Uterus (tissue), 4 donors: ENCODE measurements around the gene DGAT2. TPM values are rescaled to one million over a fixed set of nuclear protein-coding genes. Genes with fewer than 3 reads are reported as not detected.

ENCODE experiments used
- DNase-seq, 2 donors: peaks; one replicate each; pipeline ENCODE4 v3.0.0-alpha.2; 2019 to 2020
- H3K27ac ChIP-seq, 2 donors: fragments of 200-600 bp; sonication (generic); 1 replicate in 1 of 2; 2 replicates in 1 of 2; pipeline ENCODE4 v1.5.1; 2016 to 2018
- H3K27me3 ChIP-seq, 2 donors: fragments of 200-600 bp; sonication (generic); one replicate each; pipeline ENCODE4 v1.5.1; 2018 to 2019; ENCODE audit warnings: control low read depth in 1 of 2
- H3K36me3 ChIP-seq, 2 donors: fragments of 200-600 bp; sonication (generic); one replicate each; pipeline ENCODE4 v1.5.1; 2019; ENCODE audit warnings: control low read depth in 1 of 2
- H3K4me1 ChIP-seq, 2 donors: fragments of 200-600 bp; sonication (generic); one replicate each; pipeline ENCODE4 v1.5.1; 2018 to 2019; ENCODE audit warnings: control low read depth in 1 of 2
- H3K4me3 ChIP-seq, 2 donors: fragments of 200-600 bp; sonication (generic); 1 replicate in 1 of 2; 2 replicates in 1 of 2; pipeline ENCODE4 v1.5.1; 2018 to 2019; ENCODE audit warnings: mild to moderate bottlenecking in 1 of 2
- H3K9me3 ChIP-seq, 2 donors: fragments of 200-600 bp; sonication (generic); one replicate each; pipeline ENCODE4 v1.5.1; 2019; ENCODE audit warnings: control low read depth in 1 of 2
- CTCF ChIP-seq, 4 experiments: fragments of 200-600 bp in 2 of 4; fragments of 450-650 bp in 2 of 4; sonication (generic) in 2 of 4; IDR thresholded peaks; one replicate each; pipeline ENCODE4 v1.5.1; 2016 to 2019; ENCODE audit warnings: antibody characterized with exemption in 4 of 4, mild to moderate bottlenecking in 2 of 4, moderate library complexity in 1 of 4
- POLR2A ChIP-seq, 2 donors: fragments of 450-650 bp; IDR thresholded peaks; one replicate each; pipeline ENCODE4 v1.6.1; 2016; ENCODE audit warnings: antibody characterized with exemption in 2 of 2, mild to moderate bottlenecking in 1 of 2, moderate library complexity in 1 of 2
- intact Hi-C: fragments of 100-400 bp; cut with DNase I; formaldehyde crosslinking; loops from one replicate; pipeline ENCODE4 v1.15.1; 2023; ENCODE audit warnings: low total_unique reads
- total RNA-seq, 4 donors: library from RNA; depleted of rRNA in 3 of 4; stranded (reverse); fragments of >200 nt in 3 of 4; gene quantifications; one replicate each; pipeline versions ENCODE4 v1.1.0 to v1.2.4, GENCODE V29; 2014 to 2023
- donor health status: DM: yes; HTN: yes; CAD: no.

DGAT2 gene
- total RNA-seq, 4 donors from 2014 or later, result 0.29 to 1.5 (median 1.5) TPM; not detected in 1

GRCh38 chr11:75810637-75811390 lies 42.2 kb downstream of the DGAT2 start:
- Histone ChIP-seq H3K9me3 (no peaks in the 10 kb centered on the region), H3K4me3 (no peak overlapping the region), H3K4me1 (peaks cover 0 to 4% of the 10 kb centered on the region in 2 donors), H3K36me3 (no peaks in the 10 kb centered on the region), H3K27me3 (no peaks in the 10 kb centered on the region), H3K27ac (no peak overlapping the region)
- TF ChIP-seq POLR2A (IDR thresholded peaks at IDR 0.05) (no peak), CTCF (IDR thresholded peaks at IDR 0.05) (no peak)
- intact Hi-C loops, result no loop called here
- no peak for DNase-seq

GRCh38 chr11:75811485-75811884 lies 42.9 kb downstream of the DGAT2 start:
- no peak for DNase-seq
- H3K4me3 ChIP-seq, result no peak overlapping the region
- H3K36me3 ChIP-seq, result no peaks in the 10 kb centered on the region
- H3K27ac ChIP-seq, result no peak overlapping the region
- no peak for TF ChIP-seq POLR2A (IDR thresholded peaks at IDR 0.05)
- TF ChIP-seq CTCF (IDR thresholded peaks at IDR 0.05), result no peak
- H3K27me3 ChIP-seq, result no peaks in the 10 kb centered on the region
- no peaks in the 10 kb centered on the region for H3K9me3 ChIP-seq
- intact Hi-C loops, result no loop called here
- H3K4me1 ChIP-seq, result peaks cover 0 to 4% of the 10 kb centered on the region in 2 donors

GRCh38 chr11:75812542-75813040 lies 44.0 kb downstream of the DGAT2 start:
- no peak for DNase-seq
- no peak overlapping the region for H3K4me3 ChIP-seq
- no peaks in the 10 kb centered on the region for H3K9me3 ChIP-seq
- H3K27me3 ChIP-seq, result no peaks in the 10 kb centered on the region
- TF ChIP-seq CTCF (IDR thresholded peaks at IDR 0.05) (no peak), POLR2A (IDR thresholded peaks at IDR 0.05) (no peak)
- peak overlapping the region in 1 of 2 donors; percentile 33 for H3K27ac ChIP-seq
- intact Hi-C loops, result no loop called here
- H3K36me3 ChIP-seq, result no peaks in the 10 kb centered on the region
- H3K4me1 ChIP-seq, result peaks cover 0 to 4% of the 10 kb centered on the region in 2 donors

DNA sequence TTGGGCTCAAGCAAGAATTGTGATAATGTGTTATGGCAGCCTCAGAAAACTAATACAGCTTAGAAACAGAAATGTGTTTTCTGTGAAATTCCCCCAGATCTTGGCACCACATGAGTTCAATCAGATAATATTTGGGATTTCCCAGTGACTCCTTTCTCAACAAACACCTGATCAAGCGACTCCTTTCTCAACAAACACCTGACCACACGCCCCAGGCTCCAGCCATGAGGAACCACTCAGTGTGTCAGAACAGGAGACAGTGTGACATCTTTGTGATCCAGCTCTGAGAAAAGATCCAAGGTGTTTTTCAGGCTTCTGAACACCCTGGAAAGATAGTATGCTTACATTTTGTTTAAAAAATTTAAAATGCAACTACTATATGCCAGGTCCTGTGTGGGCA lies 44.5 kb downstream of the DGAT2 start:
- TF ChIP-seq POLR2A (IDR thresholded peaks at IDR 0.05), result no peak
- TF ChIP-seq CTCF (IDR thresholded peaks at IDR 0.05), result no peak
- H3K4me1 ChIP-seq, result peaks cover 0 to 4% of the 10 kb centered on the region in 2 donors
- intact Hi-C loops, result no loop called here
- no peaks in the 10 kb centered on the region for H3K9me3 ChIP-seq
- DNase-seq, result no peak
- H3K27ac ChIP-seq, result peak overlapping the region in 1 of 2 donors; percentile 33
- H3K27me3 ChIP-seq, result no peaks in the 10 kb centered on the region
- H3K36me3 ChIP-seq, result no peaks in the 10 kb centered on the region
- H3K4me3 ChIP-seq, result no peak overlapping the region

- H3K4me3 ChIP-seq, result peak overlapping the region in 1 of 2 donors; percentile 60
- H3K27ac ChIP-seq, result peak overlapping the region; percentile 84 to 91
- DNase-seq, result no peak
- intact Hi-C loops, result no loop called here
- H3K4me1 ChIP-seq, result peaks cover 0 to 4% of the 10 kb centered on the region in 2 donors
- H3K36me3 ChIP-seq, result no peaks in the 10 kb centered on the region
- TF ChIP-seq POLR2A (IDR thresholded peaks at IDR 0.05), result no peak
- no peak for TF ChIP-seq CTCF (IDR thresholded peaks at IDR 0.05)
- H3K27me3 ChIP-seq, result no peaks in the 10 kb centered on the region
- H3K9me3 ChIP-seq, result no peaks in the 10 kb centered on the region
These were observed 45.1 kb downstream of the DGAT2 start for GRCh38 chr11:75813622-75814039.
